Fibroblast of peridontal ligament (primary cell): ENCODE results near the gene TSEN2.
A peak's percentile ranks its signal among the peaks of the same experiment; 100 is the strongest.
"Not testable (repeated sequence)": the region's sequence is repeated elsewhere in the genome, so short reads cannot be mapped to it uniquely, and the experiment has no call there.

ENCODE experiments used
- DNase-seq: peaks from one replicate; pipeline ENCODE4 v3.0.0-alpha.2; 2010; ENCODE audit errors: extremely low read depth

TSEN2 gene

GRCh38 chr3:12503126-12503957 lies 19.1 kb downstream of the TSEN2 start:
- DNase-seq, result no peak

GRCh38 chr3:12506201-12506709 lies 22.0 kb downstream of the TSEN2 start:
- DNase-seq, result no peak

GRCh38 chr3:12507591-12508281 lies 23.5 kb downstream of the TSEN2 start:
- peak; percentile 54 for DNase-seq

GRCh38 chr3:12508291-12508700 lies 24.0 kb downstream of the TSEN2 start:
- peak; percentile 97 for DNase-seq

- DNase-seq, result no peak
Measured at GRCh38 chr3:12509466-12509865, 25.2 kb downstream of the TSEN2 start.

GRCh38 chr3:12512534-12513118 lies 28.3 kb downstream of the TSEN2 start:
- no peak for DNase-seq

- DNase-seq, result no peak
Measured at GRCh38 chr3:12513694-12514446, 29.6 kb downstream of the TSEN2 start.

GRCh38 chr3:12515631-12516030 lies 31.4 kb downstream of the TSEN2 start:
- DNase-seq, result no peak

GRCh38 chr3:12516873-12517272 lies 32.6 kb downstream of the TSEN2 start:
- no peak for DNase-seq

- no peak for DNase-seq
Measured at GRCh38 chr3:12518261-12519028, 34.2 kb downstream of the TSEN2 start.

- DNase-seq, result no peak
Measured at GRCh38 chr3:12521010-12521409, 36.7 kb downstream of the TSEN2 start.

- DNase-seq, result no peak
Measured at GRCh38 chr3:12522721-12523120, 38.4 kb downstream of the TSEN2 start.

GRCh38 chr3:12527757-12528143 lies 43.5 kb downstream of the TSEN2 start:
- DNase-seq, result no peak

- DNase-seq, result no peak
Measured at GRCh38 chr3:12532182-12532581, 47.9 kb downstream of the TSEN2 start.

GRCh38 chr3:12536423-12536822 lies 52.1 kb downstream of the TSEN2 start:
- DNase-seq, result peak; percentile 45

GRCh38 chr3:12541625-12542024 lies 57.3 kb downstream of the TSEN2 start:
- no peak for DNase-seq

GRCh38 chr3:12543497-12543896 lies 59.2 kb downstream of the TSEN2 start:
- DNase-seq, result not testable (repeated sequence)

GRCh38 chr3:12544652-12545472 lies 60.6 kb downstream of the TSEN2 start:
- no peak for DNase-seq

- no peak for DNase-seq
Measured at GRCh38 chr3:12545473-12545791, 61.2 kb downstream of the TSEN2 start, which contains the start of gene MKRN2OS. TSS of gene MKRN2OS (minus strand) at chr3:12545499. CDS start at chr3:12545464, 35 bp downstream.
